ENCODE results near the gene AGRP.

The AGRP gene

DNA sequence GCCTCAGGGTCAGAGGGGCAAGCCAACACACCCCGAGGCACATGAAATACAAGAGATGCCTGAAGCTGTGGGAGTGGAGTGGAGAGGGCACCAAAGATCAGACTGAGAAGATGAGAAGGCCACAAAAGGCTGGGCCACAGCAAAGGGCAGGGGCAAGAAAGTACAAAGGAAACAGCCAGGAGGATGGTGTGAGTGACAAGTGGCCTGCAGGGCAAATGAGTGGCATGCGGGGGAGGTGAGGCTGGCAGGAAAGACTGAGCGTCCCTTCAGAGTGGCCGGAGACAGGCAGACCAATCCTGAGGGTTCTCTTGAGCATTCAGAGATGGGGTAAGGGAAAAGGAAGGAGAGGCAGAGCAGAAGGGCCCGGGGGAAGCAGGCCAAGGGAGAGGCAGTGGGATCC is 29.2 kb downstream of the AGRP start:
- no peaks in the 10 kb centered on the region for H3K4me1 ChIP-seq
- in situ Hi-C loops (cut with MboI; ENCODE audit: low sequenced_read_pairs), result no loop called here

DNA sequence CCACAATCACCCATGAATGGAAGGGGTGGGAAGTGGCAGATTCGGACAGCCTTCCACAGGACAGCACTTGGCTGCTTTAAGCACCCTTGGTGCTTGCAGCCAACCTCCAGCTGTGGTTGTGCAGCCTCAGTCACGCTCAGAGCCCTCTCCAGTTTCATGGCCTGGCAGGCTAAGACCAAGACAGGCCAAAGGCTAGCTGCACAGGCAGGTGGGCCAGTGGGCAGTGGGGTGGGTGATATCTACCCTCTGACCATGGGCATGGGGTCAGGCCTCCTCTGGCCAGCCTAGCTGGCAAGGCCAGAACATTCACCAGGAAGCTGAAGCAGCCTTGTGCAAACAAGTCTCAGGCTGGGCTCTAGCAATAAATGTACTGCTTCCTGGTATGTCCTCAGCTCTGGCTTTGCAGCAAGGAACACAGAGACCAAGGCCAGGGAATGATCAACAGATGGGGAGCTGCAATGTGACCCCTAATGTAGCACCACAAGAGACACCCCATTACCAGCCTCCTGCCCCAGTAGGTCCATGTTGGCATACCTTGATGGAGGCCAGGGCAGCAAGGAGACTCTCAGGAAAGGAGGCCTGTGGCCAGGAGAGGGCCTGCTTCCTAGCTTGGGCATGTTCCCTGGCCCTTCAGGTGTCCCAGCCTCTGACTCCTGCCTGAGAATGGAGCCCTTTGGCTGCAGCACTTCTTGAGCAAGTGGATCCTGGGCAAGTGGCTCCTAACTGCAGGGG is 31.5 kb downstream of the AGRP start:
- no peak overlapping the region for H3K4me3 ChIP-seq
- in situ Hi-C loops (cut with MboI; ENCODE audit: low sequenced_read_pairs), result no loop called here
- H3K36me3 ChIP-seq (replicated peaks), result no peaks in the 10 kb centered on the region; the same call in none of the 2 replicates
- H3K4me1 ChIP-seq, result no peaks in the 10 kb centered on the region
- no peaks in the 10 kb centered on the region for H3K27me3 ChIP-seq (ENCODE audit: low read depth)
- no peaks in the 10 kb centered on the region for H3K9me3 ChIP-seq
- DNase-seq (ENCODE audit: low spot score in 2 of 2), result no peak

More for the DNA sequence above, 29.2 kb downstream of the AGRP start:
- H3K27me3 ChIP-seq (ENCODE audit: low read depth), result no peaks in the 10 kb centered on the region
- no peaks in the 10 kb centered on the region; the same call in 1 of the 2 replicates for H3K36me3 ChIP-seq (replicated peaks)
- H3K4me3 ChIP-seq, result no peak overlapping the region
- DNase-seq (ENCODE audit: low spot score in 2 of 2), result no peak
- H3K9me3 ChIP-seq, result no peaks in the 10 kb centered on the region

DNA sequence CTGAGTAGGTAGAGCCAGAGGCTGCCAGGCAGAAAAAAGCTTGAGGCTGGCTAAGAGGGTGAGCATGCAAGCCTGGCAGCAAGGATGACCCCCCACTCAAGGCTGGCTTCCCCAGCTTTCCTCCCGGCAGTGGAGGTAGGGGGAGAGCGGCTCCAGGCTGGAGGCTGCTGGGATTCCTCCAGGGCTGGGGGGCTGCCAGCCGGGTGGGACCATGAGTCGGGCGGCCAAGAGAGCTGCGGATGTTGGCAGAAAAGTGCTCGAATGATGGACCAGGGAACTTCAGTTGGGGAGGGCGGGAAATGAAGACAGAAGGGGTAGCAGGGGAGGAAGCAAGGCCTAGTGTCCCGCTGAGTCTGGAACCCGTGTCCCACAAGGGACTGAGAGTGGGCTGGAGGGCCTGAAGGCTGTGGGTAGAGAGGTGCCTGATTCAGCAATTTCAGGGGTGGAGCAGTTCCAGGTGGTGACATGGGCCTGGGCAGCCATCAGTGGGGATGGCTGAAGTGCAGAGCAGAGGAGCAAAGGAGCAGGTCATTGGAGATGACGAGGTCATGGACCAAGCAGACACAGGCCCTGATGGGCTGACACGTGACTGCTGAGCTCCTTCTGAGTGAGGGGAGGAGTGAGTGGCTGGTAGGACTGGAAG is 32.2 kb downstream of the AGRP start:
- H3K36me3 ChIP-seq (replicated peaks), result no peaks in the 10 kb centered on the region; the same call in none of the 2 replicates
- no peaks in the 10 kb centered on the region for H3K9me3 ChIP-seq
- DNase-seq (ENCODE audit: low spot score in 2 of 2), result no peak
- in situ Hi-C loops (cut with MboI; ENCODE audit: low sequenced_read_pairs), result no loop called here
- no peaks in the 10 kb centered on the region for H3K4me1 ChIP-seq
- H3K4me3 ChIP-seq, result no peak overlapping the region
- H3K27me3 ChIP-seq (ENCODE audit: low read depth), result no peaks in the 10 kb centered on the region

DNA sequence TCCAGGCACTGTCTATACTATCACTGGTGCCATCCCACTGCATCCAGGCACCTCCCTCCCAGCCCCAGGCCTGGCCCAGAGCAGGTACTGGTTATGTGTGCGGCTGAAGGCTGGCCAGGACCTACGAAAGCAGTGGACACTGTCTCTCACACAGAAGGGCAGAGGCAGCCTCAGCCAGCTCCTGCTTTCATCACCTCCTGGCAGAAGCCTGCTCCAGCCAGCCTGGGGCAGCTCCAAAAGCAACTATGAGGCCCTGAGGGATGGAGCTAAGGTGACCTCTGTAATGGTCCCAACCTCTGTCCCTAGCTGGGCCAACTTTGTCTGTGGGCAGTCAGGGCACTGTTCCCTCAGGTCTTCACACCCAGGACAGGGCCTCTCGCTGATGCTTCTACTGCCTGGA is 33.6 kb downstream of the AGRP start:
- no peak for DNase-seq (ENCODE audit: low spot score in 2 of 2)
- Histone ChIP-seq H3K4me1 (no peaks in the 10 kb centered on the region), H3K9me3 (no peaks in the 10 kb centered on the region), H3K27me3 (ENCODE audit: low read depth) (no peaks in the 10 kb centered on the region), H3K4me3 (no peak overlapping the region), H3K36me3 (replicated peaks) (no peaks in the 10 kb centered on the region; the same call in none of the 2 replicates)
- in situ Hi-C loops (cut with MboI; ENCODE audit: low sequenced_read_pairs), result no loop called here

DNA sequence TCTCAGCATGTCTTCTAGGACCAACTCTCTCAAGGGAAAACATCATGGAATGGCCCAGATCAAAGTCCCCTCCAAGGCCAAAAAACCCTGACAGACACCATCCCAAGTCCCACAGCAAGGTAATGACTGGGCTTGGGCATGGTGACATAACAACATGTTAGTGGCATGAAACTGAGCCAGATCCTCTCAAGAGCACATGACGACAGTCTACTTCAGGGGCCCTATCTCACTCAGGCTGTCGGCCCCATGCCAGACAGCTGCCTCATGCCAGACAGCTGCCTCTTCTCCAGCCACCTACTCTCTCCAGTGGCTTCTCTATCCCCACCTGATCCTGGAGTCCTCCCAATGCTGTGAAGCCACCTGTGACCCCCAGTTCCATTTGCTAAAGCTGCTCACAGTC is 34.0 kb downstream of the AGRP start:
- no peak overlapping the region for H3K4me3 ChIP-seq
- no peaks in the 10 kb centered on the region; the same call in none of the 2 replicates for H3K36me3 ChIP-seq (replicated peaks)
- H3K9me3 ChIP-seq, result no peaks in the 10 kb centered on the region
- no peak for DNase-seq (ENCODE audit: low spot score in 2 of 2)
- in situ Hi-C loops (cut with MboI; ENCODE audit: low sequenced_read_pairs), result no loop called here
- no peaks in the 10 kb centered on the region for H3K4me1 ChIP-seq
- H3K27me3 ChIP-seq (ENCODE audit: low read depth), result no peaks in the 10 kb centered on the region

DNA sequence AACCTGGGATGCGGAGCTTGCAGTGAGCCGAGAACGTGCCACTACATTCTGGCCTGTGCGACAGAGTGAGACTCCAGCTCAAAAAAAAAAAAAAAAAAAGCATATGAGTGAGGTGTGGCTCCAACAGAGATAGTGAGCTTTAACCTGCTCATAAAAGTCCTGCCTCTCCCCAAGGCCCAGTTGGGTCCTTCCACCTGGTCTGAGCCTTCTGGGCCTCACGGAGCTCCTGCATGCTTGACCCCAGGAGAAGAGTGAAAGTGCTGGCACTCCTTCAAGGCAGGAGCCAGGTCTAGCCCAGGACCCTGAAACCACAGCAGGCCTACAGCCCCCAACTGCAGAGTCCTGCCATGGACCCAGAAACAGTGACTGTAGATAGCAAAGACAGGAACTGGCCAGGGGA is 34.8 kb downstream of the AGRP start:
- no peak overlapping the region for H3K4me3 ChIP-seq
- in situ Hi-C loops (cut with MboI; ENCODE audit: low sequenced_read_pairs), result no loop called here
- no peaks in the 10 kb centered on the region for H3K4me1 ChIP-seq
- H3K36me3 ChIP-seq (replicated peaks), result no peaks in the 10 kb centered on the region; the same call in none of the 2 replicates
- H3K9me3 ChIP-seq, result no peaks in the 10 kb centered on the region
- no peak for DNase-seq (ENCODE audit: low spot score in 2 of 2)
- H3K27me3 ChIP-seq (ENCODE audit: low read depth), result no peaks in the 10 kb centered on the region

DNA sequence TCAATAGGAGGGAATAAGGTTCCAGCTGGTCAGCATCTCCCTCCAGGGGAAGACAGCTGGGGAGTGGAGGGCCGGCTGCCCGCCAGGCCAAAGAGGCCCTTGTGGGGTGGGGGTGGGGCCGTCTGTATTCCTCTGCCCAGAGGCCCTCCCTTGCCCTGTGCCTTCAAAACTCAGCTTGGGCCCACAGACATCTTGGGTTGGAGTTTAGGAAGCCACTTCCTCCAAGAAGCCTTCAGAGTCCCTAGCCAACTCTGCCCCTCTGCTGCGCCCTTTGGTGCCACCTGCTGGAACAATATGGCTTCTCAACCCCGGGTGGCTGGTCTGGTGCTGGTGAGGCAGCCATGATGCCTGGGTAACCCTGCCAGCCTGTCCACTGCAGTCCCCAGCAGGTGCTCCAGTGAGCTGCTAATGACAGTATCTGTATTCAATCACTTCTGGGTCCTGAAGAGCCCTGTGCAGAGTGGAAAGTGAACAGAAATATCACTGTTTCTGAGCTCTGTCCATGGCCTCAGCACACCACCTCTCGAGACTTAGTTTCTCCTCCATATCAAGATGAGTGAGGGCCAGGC is 35.8 kb downstream of the AGRP start:
- in situ Hi-C loops (cut with MboI; ENCODE audit: low sequenced_read_pairs), result no loop called here
- Histone ChIP-seq H3K9me3 (no peaks in the 10 kb centered on the region), H3K4me3 (no peak overlapping the region), H3K36me3 (replicated peaks) (no peaks in the 10 kb centered on the region; the same call in none of the 2 replicates), H3K27me3 (ENCODE audit: low read depth) (no peaks in the 10 kb centered on the region), H3K4me1 (no peaks in the 10 kb centered on the region)
- peak; percentile 21 to 80 for DNase-seq (ENCODE audit: low spot score in 2 of 2)

DNA sequence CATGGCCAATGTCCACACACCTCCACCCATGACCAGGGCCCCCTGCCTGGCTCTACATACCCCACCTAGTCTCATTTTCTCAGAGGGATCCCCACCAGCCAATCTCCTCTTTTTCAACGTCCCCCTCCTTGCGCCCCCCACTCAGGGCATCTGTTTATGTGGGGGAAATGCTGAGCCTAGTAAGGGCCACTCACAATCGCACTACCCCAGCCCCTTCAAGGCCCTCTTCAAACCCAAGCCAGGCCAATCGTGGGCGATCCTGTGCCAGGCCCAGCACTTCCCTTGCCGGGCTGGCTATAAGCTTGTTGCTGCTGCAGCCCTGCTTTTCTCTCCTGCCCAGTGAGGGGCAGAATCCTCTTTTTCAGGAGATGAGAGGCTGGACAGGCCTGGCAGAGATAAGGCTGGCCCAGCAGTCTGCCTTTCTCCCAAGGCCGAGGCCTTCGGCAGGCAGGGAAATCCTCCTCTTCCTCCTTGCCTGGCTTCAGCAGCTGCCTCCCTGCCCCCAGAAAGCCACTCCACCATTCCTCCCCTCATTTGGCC is 36.3 kb downstream of the AGRP start:
- Histone ChIP-seq H3K4me3 (no peak overlapping the region), H3K36me3 (replicated peaks) (no peaks in the 10 kb centered on the region; the same call in none of the 2 replicates), H3K27me3 (ENCODE audit: low read depth) (no peaks in the 10 kb centered on the region), H3K4me1 (no peaks in the 10 kb centered on the region), H3K9me3 (no peaks in the 10 kb centered on the region)
- no peak for DNase-seq (ENCODE audit: low spot score in 2 of 2)
- in situ Hi-C loops (cut with MboI; ENCODE audit: low sequenced_read_pairs), result no loop called here

DNA sequence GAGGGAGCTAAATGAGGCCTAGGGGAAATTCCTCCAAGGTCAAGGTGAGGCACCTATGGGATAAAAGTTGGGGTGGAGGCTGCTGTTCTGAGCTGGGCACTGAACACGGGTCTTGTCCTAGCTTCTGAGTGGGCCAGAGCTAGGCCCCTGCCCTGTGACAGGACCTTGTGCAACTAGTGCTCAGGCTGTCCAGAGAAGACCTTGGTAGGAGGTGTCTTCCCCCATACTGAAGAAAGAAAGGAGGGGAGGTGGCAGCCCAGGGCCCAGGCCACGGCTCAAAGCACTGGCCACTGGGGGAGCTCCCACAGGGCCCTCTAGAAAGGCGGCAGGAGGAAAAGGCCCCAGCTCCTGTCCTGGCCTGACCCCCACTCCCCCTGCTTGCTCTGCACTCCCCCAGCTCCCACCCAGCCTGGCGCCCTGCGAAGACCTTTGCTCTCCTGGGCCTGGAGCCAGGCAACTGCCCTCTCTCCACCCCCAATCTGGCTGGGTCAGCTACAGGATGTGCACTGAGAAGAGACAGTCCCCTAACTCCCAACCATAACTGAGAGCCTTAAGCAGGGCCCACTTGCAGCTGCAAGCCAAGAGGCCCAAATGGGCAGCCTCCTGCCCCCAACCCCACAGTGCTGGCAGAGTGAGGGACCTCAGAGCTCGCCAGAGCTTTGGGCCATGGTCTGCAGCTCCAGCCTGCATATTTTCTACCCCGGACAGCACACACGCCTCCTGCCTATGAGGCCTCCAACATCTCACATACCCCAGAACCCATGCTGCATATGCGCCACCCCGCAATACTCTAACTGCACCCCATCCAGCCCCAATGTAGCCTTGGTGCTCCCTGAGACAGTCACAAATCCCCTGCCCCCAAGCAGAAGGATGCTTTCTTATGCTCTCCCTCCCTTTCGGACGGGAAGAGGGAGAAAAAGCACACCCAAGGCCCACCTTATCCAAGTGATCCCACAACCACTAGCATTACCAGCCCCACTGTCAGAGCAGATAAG is 37.1 kb downstream of the AGRP start:
- Histone ChIP-seq H3K9me3 (no peaks in the 10 kb centered on the region), H3K27me3 (ENCODE audit: low read depth) (no peaks in the 10 kb centered on the region), H3K36me3 (replicated peaks) (no peaks in the 10 kb centered on the region; the same call in 1 of the 2 replicates), H3K4me3 (no peak overlapping the region), H3K4me1 (no peaks in the 10 kb centered on the region)
- DNase-seq (ENCODE audit: low spot score in 2 of 2), result no peak
- in situ Hi-C loops (cut with MboI; ENCODE audit: low sequenced_read_pairs), result no loop called here

DNA sequence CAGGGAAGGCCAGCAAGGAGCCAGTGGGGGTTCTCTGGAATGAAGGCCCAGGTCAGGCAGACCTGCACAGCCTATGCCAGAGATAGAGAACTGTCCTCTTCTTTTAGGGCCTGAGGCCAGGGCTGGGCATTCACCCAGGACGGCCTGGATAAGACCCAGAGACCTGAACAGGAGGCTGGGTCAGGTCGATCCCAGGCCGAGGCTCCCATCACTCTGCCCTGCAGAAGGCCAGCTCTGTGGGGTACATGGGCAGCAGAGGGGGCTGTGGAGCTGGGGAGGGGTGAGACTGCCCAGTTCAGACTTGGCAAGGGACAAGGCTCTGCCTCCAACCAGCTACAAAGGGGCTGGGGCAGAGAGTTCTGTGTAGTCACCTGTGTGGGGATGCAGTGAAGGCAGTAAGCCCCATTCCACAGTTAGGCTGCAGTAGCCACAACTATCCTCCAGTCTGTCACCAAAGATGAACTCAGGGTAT is 37.9 kb downstream of the AGRP start:
- Histone ChIP-seq H3K4me1 (no peaks in the 10 kb centered on the region), H3K27me3 (ENCODE audit: low read depth) (no peaks in the 10 kb centered on the region), H3K36me3 (replicated peaks) (no peaks in the 10 kb centered on the region; the same call in 1 of the 2 replicates), H3K9me3 (no peaks in the 10 kb centered on the region), H3K4me3 (no peak overlapping the region)
- in situ Hi-C loops (cut with MboI; ENCODE audit: low sequenced_read_pairs), result no loop called here
- no peak for DNase-seq (ENCODE audit: low spot score in 2 of 2)

DNA sequence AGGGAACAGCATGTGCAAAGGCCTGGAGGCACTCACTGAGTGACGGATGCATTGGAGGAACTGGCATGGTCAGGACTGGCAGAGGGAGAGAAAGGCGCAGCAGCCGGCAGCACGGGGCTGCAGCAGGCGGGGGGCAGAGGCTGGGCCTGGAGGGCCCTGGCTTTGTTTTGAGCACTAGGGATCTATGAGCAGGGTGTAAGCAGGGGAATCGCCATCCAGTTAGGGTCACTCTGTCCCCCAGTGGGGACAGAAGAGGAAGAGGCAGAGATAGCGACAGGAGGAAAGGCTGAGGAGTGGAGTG is 38.3 kb downstream of the AGRP start:
- Histone ChIP-seq H3K27me3 (ENCODE audit: low read depth) (no peaks in the 10 kb centered on the region), H3K4me3 (no peak overlapping the region), H3K4me1 (no peaks in the 10 kb centered on the region), H3K36me3 (replicated peaks) (no peaks in the 10 kb centered on the region; the same call in 1 of the 2 replicates), H3K9me3 (no peaks in the 10 kb centered on the region)
- no peak for DNase-seq (ENCODE audit: low spot score in 2 of 2)
- in situ Hi-C loops (cut with MboI; ENCODE audit: low sequenced_read_pairs), result no loop called here

DNA sequence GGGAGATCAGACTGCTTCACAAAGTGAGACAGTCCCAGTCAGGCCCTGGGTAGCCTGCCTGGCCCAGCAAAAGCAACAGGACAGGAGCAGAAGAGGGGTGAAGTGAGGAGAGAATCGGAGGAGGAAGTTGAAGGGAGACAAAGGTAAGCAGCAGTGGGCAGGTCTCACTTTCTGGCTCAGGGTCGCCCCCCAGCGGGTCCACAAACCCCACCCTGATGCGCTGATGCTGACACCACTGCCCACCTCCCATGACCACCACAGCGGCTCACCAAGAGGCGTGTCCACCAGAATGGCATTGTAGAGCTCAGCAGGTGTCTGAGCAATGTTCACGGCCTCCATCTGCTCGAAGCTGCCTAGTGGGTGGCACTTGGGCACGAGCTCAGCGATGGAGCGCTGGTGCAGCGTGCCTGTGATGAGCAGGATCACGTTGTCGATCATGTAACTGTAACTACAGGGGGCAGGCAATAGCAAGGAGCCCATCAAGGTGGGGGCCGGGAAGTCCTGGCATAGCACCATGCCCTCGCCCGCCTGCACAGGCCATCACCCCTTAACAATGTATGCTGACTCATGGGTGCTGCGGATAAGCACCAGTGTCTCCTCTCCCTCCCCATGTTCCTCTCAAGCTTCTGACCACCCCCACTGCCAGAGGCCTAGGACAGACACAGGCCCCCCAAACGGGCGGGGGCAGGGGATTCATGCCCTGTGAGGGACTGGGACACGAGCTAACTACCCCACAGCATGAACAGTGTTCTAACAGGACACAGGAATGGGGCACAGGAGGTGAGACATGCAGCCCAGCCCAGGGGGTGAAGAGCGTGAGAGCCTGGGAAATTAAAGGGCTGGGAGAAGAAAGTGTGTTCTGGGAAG is 38.9 kb downstream of the AGRP start:
- Histone ChIP-seq H3K4me1 (no peaks in the 10 kb centered on the region), H3K4me3 (no peak overlapping the region), H3K9me3 (no peaks in the 10 kb centered on the region), H3K36me3 (replicated peaks) (no peaks in the 10 kb centered on the region; the same call in 1 of the 2 replicates), H3K27me3 (ENCODE audit: low read depth) (no peaks in the 10 kb centered on the region)
- DNase-seq (ENCODE audit: low spot score in 2 of 2), result no peak
- in situ Hi-C loops (cut with MboI; ENCODE audit: low sequenced_read_pairs), result no loop called here

Measured in HAP-1 (cell line).